Ishikawa (cell line): ENCODE results near the gene PAH.

Experiments
- CEBPB ChIP-seq: IDR thresholded peaks from 2 replicates; pipeline ENCODE4 v1.6.1; 2012
- CREB1 ChIP-seq: IDR thresholded peaks from 2 replicates; pipeline ENCODE4 v1.6.1; 2012; ENCODE audit warnings: low read depth
- EGR1 ChIP-seq: IDR thresholded peaks from 2 replicates; pipeline ENCODE4 v1.6.1; 2012
- EP300 ChIP-seq: IDR thresholded peaks from 2 replicates; pipeline ENCODE4 v1.6.1; 2012; ENCODE audit warnings: borderline replicate concordance
- FOXM1 ChIP-seq: IDR thresholded peaks from 2 replicates; pipeline ENCODE4 v1.6.1; 2012; ENCODE audit warnings: low read depth, borderline replicate concordance
- NFIC ChIP-seq: IDR thresholded peaks from 2 replicates; pipeline ENCODE4 v1.6.1; 2012
- RAD21 ChIP-seq: IDR thresholded peaks from 2 replicates; pipeline ENCODE4 v1.6.1; 2012; ENCODE audit warnings: low read depth
- TAF1 ChIP-seq: IDR thresholded peaks from 2 replicates; pipeline ENCODE4 v1.6.1; 2012; ENCODE audit warnings: low read depth, mild to moderate bottlenecking
- TCF12 ChIP-seq: IDR thresholded peaks from 2 replicates; pipeline ENCODE4 v1.6.1; 2012; ENCODE audit warnings: low read depth
- TEAD4 ChIP-seq: IDR thresholded peaks from 2 replicates; pipeline ENCODE4 v1.6.1; 2012
- YY1 ChIP-seq: IDR thresholded peaks from 2 replicates; pipeline ENCODE4 v1.6.1; 2012; ENCODE audit warnings: low read depth
- ZBTB7A ChIP-seq: IDR thresholded peaks from 2 replicates; pipeline ENCODE4 v1.6.1; 2012; ENCODE audit warnings: low read depth
- TF ChIP-seq, protein P1 (sequence below): IDR thresholded peaks from 2 replicates; pipeline ENCODE4 v1.6.1; 2012
- TF ChIP-seq, protein P2 (sequence below): IDR thresholded peaks from 2 replicates; pipeline ENCODE4 v1.6.1; 2012
- TF ChIP-seq, protein P3 (sequence below): IDR thresholded peaks from 2 replicates; pipeline ENCODE4 v1.6.1; 2012; ENCODE audit warnings: low read depth, mild to moderate bottlenecking

The PAH gene

GRCh38 chr12:102800565-102800964 is 116.5 kb downstream of the PAH start:
- TF ChIP-seq, protein P1, sequence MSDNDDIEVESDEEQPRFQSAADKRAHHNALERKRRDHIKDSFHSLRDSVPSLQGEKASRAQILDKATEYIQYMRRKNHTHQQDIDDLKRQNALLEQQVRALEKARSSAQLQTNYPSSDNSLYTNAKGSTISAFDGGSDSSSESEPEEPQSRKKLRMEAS: no peak
- TF ChIP-seq RAD21 (no peak), EGR1 (no peak)

GRCh38 chr12:102799229-102799628 is 117.8 kb downstream of the PAH start:
- no peak for TF ChIP-seq FOXM1
- TF ChIP-seq RAD21: no peak
- TF ChIP-seq, protein P1: no peak
- TF ChIP-seq TCF12: no peak
- TF ChIP-seq ZBTB7A: no peak
- no peak for TF ChIP-seq CREB1
- TF ChIP-seq TEAD4: no peak
- no peak for TF ChIP-seq NFIC
- no peak for TF ChIP-seq CEBPB
- TF ChIP-seq, protein P2, sequence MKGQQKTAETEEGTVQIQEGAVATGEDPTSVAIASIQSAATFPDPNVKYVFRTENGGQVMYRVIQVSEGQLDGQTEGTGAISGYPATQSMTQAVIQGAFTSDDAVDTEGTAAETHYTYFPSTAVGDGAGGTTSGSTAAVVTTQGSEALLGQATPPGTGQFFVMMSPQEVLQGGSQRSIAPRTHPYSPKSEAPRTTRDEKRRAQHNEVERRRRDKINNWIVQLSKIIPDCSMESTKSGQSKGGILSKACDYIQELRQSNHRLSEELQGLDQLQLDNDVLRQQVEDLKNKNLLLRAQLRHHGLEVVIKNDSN: no peak
- no peak for TF ChIP-seq YY1
- no peak for TF ChIP-seq EP300
- no peak for TF ChIP-seq TAF1
- no peak for TF ChIP-seq EGR1
- TF ChIP-seq, protein P3, sequence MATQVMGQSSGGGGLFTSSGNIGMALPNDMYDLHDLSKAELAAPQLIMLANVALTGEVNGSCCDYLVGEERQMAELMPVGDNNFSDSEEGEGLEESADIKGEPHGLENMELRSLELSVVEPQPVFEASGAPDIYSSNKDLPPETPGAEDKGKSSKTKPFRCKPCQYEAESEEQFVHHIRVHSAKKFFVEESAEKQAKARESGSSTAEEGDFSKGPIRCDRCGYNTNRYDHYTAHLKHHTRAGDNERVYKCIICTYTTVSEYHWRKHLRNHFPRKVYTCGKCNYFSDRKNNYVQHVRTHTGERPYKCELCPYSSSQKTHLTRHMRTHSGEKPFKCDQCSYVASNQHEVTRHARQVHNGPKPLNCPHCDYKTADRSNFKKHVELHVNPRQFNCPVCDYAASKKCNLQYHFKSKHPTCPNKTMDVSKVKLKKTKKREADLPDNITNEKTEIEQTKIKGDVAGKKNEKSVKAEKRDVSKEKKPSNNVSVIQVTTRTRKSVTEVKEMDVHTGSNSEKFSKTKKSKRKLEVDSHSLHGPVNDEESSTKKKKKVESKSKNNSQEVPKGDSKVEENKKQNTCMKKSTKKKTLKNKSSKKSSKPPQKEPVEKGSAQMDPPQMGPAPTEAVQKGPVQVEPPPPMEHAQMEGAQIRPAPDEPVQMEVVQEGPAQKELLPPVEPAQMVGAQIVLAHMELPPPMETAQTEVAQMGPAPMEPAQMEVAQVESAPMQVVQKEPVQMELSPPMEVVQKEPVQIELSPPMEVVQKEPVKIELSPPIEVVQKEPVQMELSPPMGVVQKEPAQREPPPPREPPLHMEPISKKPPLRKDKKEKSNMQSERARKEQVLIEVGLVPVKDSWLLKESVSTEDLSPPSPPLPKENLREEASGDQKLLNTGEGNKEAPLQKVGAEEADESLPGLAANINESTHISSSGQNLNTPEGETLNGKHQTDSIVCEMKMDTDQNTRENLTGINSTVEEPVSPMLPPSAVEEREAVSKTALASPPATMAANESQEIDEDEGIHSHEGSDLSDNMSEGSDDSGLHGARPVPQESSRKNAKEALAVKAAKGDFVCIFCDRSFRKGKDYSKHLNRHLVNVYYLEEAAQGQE: no peak

DNA sequence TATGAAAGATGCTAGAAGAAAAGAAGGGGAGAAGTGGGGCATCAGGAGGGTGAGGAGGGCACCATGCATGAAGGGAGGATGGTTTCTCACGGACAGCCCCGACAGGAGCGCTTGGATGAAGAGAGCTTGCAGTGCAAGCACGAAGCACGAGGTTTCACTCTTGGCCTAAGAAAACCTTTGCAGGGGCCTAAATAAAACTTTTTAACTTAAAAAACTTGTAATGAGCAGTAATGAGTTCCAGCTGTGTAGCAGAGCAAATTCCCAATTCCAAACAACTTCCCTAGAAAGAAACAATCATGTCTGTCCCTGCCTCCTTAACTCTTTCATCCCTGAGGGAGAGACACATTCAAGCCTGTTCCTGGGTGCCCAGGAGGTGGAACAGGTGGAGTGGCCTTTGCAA is 119.5 kb downstream of the PAH start:
- TF ChIP-seq, protein P1: no peak
- TF ChIP-seq TAF1: no peak
- no peak for TF ChIP-seq CEBPB
- no peak for TF ChIP-seq EGR1
- TF ChIP-seq TEAD4: no peak
- TF ChIP-seq, protein P3: no peak
- no peak for TF ChIP-seq TCF12
- TF ChIP-seq ZBTB7A: no peak
- no peak for TF ChIP-seq NFIC
- no peak for TF ChIP-seq EP300
- no peak for TF ChIP-seq FOXM1
- no peak for TF ChIP-seq CREB1
- TF ChIP-seq, protein P2: no peak
- no peak for TF ChIP-seq YY1
- TF ChIP-seq RAD21: no peak

DNA sequence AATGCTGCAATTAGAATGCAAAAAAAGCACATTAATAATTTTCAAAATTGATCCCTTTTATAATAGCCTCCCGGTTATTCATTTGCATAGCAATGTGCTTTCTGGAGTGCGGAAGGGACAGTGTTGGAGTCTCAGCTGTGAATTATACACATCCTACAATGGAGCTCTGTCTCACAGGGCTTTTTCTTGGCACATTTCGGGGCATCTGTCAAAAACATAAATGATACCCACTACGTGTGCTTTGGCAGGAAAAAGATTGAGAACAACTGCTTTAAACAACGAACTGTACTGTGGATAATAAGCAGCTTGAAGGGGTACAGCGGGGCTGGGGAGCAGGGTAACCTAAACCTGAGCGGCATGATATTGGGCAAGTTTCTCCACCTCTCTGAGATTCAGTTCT is 123.1 kb downstream of the PAH start:
- TF ChIP-seq TEAD4 (no peak), CREB1 (no peak), YY1 (no peak), ZBTB7A (no peak), CEBPB (no peak), FOXM1 (no peak)
- TF ChIP-seq, protein P2: no peak
